Prostate gland (tissue), 2 donors: ENCODE data around the gene FOXP2. TPM values are rescaled to one million over a fixed set of nuclear protein-coding genes. Genes with fewer than 3 reads are reported as not detected.

Source experiments
- DNase-seq: peaks from one replicate; pipeline ENCODE4 v3.0.0-alpha.2; 2019; ENCODE audit warnings: low spot score
- H3K27ac ChIP-seq, 2 donors: fragments of 200-600 bp; sonication (generic); 2 replicates each; pipeline ENCODE4 v1.5.1; 2017 to 2019
- H3K27me3 ChIP-seq: fragments of 200-600 bp; sonication (generic); replicated peaks from 2 replicates; pipeline ENCODE4 v1.5.1; 2019; ENCODE audit not compliant: insufficient read depth
- H3K36me3 ChIP-seq, 2 donors: fragments of 200-600 bp; sonication (generic); 1 replicate in 1 of 2; 2 replicates in 1 of 2; pipeline versions ENCODE4 v1.5.1 to v1.8.1; 2017 to 2019
- H3K4me1 ChIP-seq: fragments of 200-600 bp; sonication (generic); replicated peaks from 2 replicates; pipeline ENCODE4 v1.5.1; 2019
- H3K4me3 ChIP-seq, 2 donors: fragments of 200-600 bp; sonication (generic); 2 replicates each; pipeline ENCODE4 v1.5.1; 2017 to 2019
- H3K9me3 ChIP-seq: fragments of 200-600 bp; sonication (generic); 2 replicates; pipeline ENCODE4 v1.5.1; 2017
- POLR2A ChIP-seq: fragments of 450-650 bp; IDR thresholded peaks from one replicate; pipeline ENCODE4 v1.6.1; 2016; ENCODE audit warnings: antibody characterized with exemption, mild to moderate bottlenecking
- POLR2AphosphoS5 ChIP-seq: sonication (generic); formaldehyde crosslinking; IDR thresholded peaks from one replicate; pipeline ENCODE4 v1.6.1; 2017; ENCODE audit warnings: antibody characterized with exemption
- WGBS: methylation state at CpG from one replicate; pipeline ENCODE4 v1.1.5; 2018; 5-methylcytosine and 5-hydroxymethylcytosine counted together
- intact Hi-C: fragments of 100-400 bp; cut with DNase I; formaldehyde crosslinking; loops from one replicate; pipeline ENCODE4 v1.14.2; 2022
- total RNA-seq, 2 donors: library from RNA; depleted of rRNA; stranded (reverse); fragments of >200 nt; gene quantifications; one replicate each; pipeline ENCODE4 v1.1.0, GENCODE V29; 2016
- TF ChIP-seq, protein P1 (sequence below), 4 experiments: fragments of 200-600 bp in 2 of 4; fragments of 450-650 bp in 2 of 4; sonication (generic) in 2 of 4; IDR thresholded peaks; 1 replicate in 3 of 4; 2 replicates in 1 of 4; pipeline ENCODE4 v1.5.1; 2016 to 2019; ENCODE audit warnings: antibody characterized with exemption in 4 of 4, mild to moderate bottlenecking in 2 of 4, moderate library complexity in 2 of 4

FOXP2 gene
- total RNA-seq, 2 donors from 2014 or later = 4.9 to 5.6 TPM

GRCh38 chr7:114703677-114704076, 289.1 kb downstream of the FOXP2 start:
- no peaks in the 10 kb centered on the region for H3K36me3 ChIP-seq
- no peak overlapping the region for H3K4me3 ChIP-seq
- TF ChIP-seq, protein P1, sequence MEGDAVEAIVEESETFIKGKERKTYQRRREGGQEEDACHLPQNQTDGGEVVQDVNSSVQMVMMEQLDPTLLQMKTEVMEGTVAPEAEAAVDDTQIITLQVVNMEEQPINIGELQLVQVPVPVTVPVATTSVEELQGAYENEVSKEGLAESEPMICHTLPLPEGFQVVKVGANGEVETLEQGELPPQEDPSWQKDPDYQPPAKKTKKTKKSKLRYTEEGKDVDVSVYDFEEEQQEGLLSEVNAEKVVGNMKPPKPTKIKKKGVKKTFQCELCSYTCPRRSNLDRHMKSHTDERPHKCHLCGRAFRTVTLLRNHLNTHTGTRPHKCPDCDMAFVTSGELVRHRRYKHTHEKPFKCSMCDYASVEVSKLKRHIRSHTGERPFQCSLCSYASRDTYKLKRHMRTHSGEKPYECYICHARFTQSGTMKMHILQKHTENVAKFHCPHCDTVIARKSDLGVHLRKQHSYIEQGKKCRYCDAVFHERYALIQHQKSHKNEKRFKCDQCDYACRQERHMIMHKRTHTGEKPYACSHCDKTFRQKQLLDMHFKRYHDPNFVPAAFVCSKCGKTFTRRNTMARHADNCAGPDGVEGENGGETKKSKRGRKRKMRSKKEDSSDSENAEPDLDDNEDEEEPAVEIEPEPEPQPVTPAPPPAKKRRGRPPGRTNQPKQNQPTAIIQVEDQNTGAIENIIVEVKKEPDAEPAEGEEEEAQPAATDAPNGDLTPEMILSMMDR (IDR thresholded peaks at IDR 0.05) = no peak
- TF ChIP-seq POLR2A = no peak
- TF ChIP-seq POLR2AphosphoS5 = no peak
- H3K27ac ChIP-seq = no peak overlapping the region
- no peaks in the 10 kb centered on the region for H3K4me1 ChIP-seq
- intact Hi-C loops = no loop called here
- no peak for DNase-seq
- no peaks in the 10 kb centered on the region for H3K9me3 ChIP-seq
- H3K27me3 ChIP-seq = no peaks in the 10 kb centered on the region
- WGBS = 81% methylated on average over 6 of the region's 6 CpGs

GRCh38 chr7:114708646-114709045, 294.0 kb downstream of the FOXP2 start:
- intact Hi-C loops = no loop called here
- no peaks in the 10 kb centered on the region for H3K36me3 ChIP-seq
- WGBS = 74% methylated on average over 6 of the region's 6 CpGs
- no peak for TF ChIP-seq POLR2A
- TF ChIP-seq, protein P1 (IDR thresholded peaks at IDR 0.05) = no peak
- H3K4me3 ChIP-seq = no peak overlapping the region
- DNase-seq = no peak
- no peaks in the 10 kb centered on the region for H3K4me1 ChIP-seq
- no peaks in the 10 kb centered on the region for H3K9me3 ChIP-seq
- H3K27me3 ChIP-seq = no peaks in the 10 kb centered on the region
- no peak overlapping the region for H3K27ac ChIP-seq

DNA sequence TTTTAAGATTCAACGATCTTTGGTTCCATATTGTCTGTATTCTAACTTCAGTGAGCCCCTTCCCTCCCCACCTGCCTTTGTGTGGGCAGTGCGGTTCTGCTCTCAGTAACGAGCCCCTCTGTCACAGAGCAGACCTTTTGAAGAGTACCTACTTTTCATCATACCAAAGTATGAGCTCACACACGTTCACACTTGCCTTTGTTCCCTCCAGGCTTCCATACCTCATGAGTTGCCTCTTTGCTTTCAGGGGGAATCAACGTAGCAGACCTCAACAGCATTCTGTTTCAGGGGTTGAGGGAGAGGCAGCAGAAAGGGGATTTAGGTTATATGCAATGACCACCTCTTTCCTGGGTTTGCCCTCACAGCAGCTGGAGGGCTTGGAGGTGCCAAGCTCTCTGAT, 295.9 kb downstream of the FOXP2 start:
- H3K27me3 ChIP-seq = no peaks in the 10 kb centered on the region
- H3K36me3 ChIP-seq = no peaks in the 10 kb centered on the region
- H3K4me1 ChIP-seq = no peaks in the 10 kb centered on the region
- no peak overlapping the region for H3K27ac ChIP-seq
- intact Hi-C loops = no loop called here
- TF ChIP-seq POLR2A (no peak), POLR2AphosphoS5 (no peak)
- TF ChIP-seq, protein P1 (IDR thresholded peaks at IDR 0.05) = no peak
- no peaks in the 10 kb centered on the region for H3K9me3 ChIP-seq
- no peak overlapping the region for H3K4me3 ChIP-seq
- 48% methylated on average over 5 of the region's 5 CpGs for WGBS
- no peak for DNase-seq

- Histone ChIP-seq H3K27ac (no peak overlapping the region), H3K36me3 (no peaks in the 10 kb centered on the region), H3K4me3 (no peak overlapping the region), H3K4me1 (no peaks in the 10 kb centered on the region), H3K27me3 (no peaks in the 10 kb centered on the region), H3K9me3 (no peaks in the 10 kb centered on the region)
- WGBS = 60% methylated on average over 4 of the region's 4 CpGs
- intact Hi-C loops = no loop called here
- DNase-seq = no peak
- TF ChIP-seq POLR2AphosphoS5 (no peak), POLR2A (no peak)
- TF ChIP-seq, protein P1 (IDR thresholded peaks at IDR 0.05) = no peak
Measured at GRCh38 chr7:114711241-114711640, 296.6 kb downstream of the FOXP2 start.

DNA sequence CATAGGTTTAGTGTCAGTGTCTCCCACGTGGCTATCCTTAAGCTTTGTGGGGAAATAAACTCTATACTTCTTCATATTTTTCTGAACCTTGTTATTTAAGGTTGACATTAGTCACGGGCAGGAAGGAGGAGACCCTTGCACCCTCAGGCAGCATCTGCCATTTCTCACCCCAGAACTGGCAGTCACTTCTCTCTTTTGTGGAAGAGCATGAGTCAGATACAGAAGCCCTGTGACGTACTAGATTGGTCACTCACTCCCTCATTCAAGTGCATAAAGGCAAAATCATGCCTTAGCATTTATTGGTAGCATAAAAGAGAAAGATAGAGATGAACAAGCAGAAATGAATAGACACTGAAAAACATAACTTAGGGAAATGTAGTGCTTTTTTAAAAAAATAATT, 301.3 kb downstream of the FOXP2 start:
- DNase-seq = no peak
- Histone ChIP-seq H3K36me3 (no peaks in the 10 kb centered on the region), H3K4me3 (no peak overlapping the region), H3K4me1 (no peaks in the 10 kb centered on the region), H3K9me3 (no peaks in the 10 kb centered on the region), H3K27me3 (no peaks in the 10 kb centered on the region), H3K27ac (no peak overlapping the region)
- intact Hi-C loops = no loop called here
- WGBS = 45% methylated on average over 3 of the region's 3 CpGs
- TF ChIP-seq, protein P1 (IDR thresholded peaks at IDR 0.05) = no peak
- TF ChIP-seq POLR2AphosphoS5 = no peak
- no peak for TF ChIP-seq POLR2A
